ENCODE measurements around the gene TUBA8. TPM values are rescaled to one million over a fixed set of nuclear protein-coding genes. Genes with fewer than 3 reads are reported as not detected.
"Not testable (repeated sequence)": the region's sequence is repeated elsewhere in the genome, so short reads cannot be mapped to it uniquely, and the experiment has no call there.

Gene TUBA8
- total RNA-seq, 2 donors from 2014 or later, result 1.1 to 1.6 TPM

DNA sequence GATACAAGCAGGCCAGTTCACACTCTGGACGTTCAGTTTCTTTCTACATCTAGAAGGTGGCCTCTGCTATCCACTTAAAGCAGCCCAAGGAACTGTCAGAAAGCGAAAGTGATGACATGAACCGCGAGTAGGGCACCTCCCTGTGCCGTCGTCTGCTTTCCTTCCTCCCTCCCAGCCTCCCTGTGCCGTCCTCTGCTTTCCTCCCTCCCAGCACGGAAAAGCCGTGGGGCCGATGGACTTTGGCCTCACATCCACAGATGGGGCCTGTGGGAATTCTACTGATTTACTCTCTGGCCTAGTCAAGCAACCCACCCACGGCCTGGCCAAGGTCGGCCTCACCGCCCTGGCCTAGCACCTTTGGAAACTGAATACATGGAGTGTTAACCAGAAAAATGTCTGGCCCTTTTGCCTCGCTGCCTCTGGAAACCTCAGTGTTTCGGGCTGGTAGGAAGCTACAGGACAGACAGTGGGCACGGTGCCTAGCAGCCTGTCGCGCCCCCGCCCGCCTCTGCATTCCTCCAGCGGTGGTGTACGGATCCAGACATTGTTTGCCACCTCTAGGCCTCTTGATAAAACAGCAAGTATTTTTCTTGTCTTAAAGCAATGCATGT, 18.6 kb upstream of the TUBA8 start:
- H3K27ac Mint-ChIP-seq, result peak overlapping the region; percentile 22 to 33
- peak; percentile 22 to 27 for ATAC-seq

DNA sequence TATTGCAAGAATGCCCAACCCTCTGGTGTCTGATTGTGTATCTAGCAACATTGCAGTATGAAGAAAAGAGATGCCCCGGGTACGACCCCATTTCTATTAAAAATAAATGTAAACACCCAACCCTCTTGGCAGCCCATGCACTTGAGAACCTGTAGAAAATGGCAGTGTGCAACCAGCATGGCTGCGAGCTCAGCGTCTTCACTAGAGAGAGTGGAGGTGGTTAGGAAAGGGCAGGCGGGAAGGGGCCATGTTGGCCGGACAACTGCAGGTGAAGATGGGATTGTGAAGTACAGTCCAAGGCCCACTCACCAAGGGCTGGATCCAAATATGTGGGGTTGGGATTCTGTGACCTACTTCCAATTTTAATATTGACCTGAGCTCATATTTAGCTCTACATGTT, 16.9 kb upstream of the TUBA8 start:
- Mint-ChIP-seq H3K36me3 (peaks cover 9 to 44% of the 10 kb centered on the region in 2 donors), H3K9me3 (peaks cover 0 to 5% of the 10 kb centered on the region in 2 donors), H3K27ac (peak overlapping the region in 1 of 2 donors; percentile 36)
- no peak for DNase-seq (ENCODE audit: low spot score in 2 of 2)
- ATAC-seq, result no peak

More for the DNA sequence above, 18.6 kb upstream of the TUBA8 start:
- DNase-seq (ENCODE audit: low spot score in 2 of 2), result no peak
- Mint-ChIP-seq H3K9me3 (peaks cover 0 to 5% of the 10 kb centered on the region in 2 donors), H3K36me3 (peaks cover 16 to 51% of the 10 kb centered on the region in 2 donors)

DNA sequence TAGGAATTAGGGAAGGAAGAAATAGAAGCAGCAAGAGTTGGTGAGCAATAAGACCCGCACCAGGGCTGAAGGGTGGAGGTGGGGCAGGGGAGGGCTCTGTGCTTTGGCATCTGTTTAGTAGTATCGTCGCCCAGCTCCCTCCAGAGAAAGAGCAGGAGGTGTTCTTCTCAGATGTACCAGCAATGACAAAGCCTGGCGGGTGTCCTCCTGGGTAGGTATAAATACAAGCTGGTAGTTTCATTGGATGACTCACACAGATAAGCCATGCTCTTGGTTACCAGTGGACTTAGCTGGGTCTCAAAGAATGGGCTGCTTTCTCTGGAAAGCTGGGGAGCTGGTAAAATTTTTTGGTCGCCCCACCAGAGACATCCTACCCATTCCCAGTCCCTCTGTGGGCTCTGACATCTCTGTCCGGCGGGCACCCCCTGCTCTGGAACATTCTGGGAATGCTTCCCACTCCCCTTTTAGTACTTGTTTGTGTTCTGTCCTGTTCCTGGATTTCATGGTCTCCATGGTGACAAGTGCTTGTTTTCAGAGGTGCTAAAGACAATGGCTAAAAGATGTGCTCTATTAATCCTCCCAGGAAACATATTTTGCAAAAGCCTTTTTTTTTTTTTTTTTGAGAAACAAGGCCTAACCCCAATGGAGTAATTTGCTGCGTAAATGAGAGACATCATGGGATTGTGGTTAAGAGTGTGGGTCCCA, 15.4 kb upstream of the TUBA8 start:
- H3K27ac Mint-ChIP-seq, result peak overlapping the region; percentile 5 to 31
- peaks cover 0 to 5% of the 10 kb centered on the region in 2 donors for H3K9me3 Mint-ChIP-seq
- DNase-seq (ENCODE audit: low spot score in 2 of 2), result no peak
- H3K36me3 Mint-ChIP-seq, result peaks cover 12 to 50% of the 10 kb centered on the region in 2 donors
- peak; percentile 43 to 57 for ATAC-seq

DNA sequence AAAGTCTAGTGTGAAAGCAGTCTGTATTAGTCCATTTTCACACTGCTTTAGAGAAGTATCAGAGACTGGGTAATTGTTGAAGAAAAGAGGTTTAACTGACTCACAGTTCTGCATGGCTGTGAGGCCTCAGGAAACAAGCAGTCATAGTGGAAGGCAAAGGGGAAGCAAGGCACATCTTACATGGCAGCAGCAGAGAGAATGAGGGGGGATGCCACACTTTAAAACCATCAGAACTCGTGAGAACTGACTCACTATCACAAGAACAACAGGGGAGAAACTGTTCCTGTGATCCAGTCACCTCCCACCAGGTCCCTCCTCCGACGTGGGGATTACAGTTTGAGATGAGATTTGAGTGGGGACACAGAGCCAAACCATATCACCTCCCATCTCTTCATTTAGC, 13.8 kb upstream of the TUBA8 start:
- ATAC-seq (peak; percentile 88 to 89), DNase-seq (ENCODE audit: low spot score in 2 of 2) (no peak)
- H3K9me3 Mint-ChIP-seq, result peaks cover 0 to 5% of the 10 kb centered on the region in 2 donors
- peak overlapping the region; percentile 31 to 47 for H3K27ac Mint-ChIP-seq
- peaks cover 19 to 57% of the 10 kb centered on the region in 2 donors for H3K36me3 Mint-ChIP-seq

DNA sequence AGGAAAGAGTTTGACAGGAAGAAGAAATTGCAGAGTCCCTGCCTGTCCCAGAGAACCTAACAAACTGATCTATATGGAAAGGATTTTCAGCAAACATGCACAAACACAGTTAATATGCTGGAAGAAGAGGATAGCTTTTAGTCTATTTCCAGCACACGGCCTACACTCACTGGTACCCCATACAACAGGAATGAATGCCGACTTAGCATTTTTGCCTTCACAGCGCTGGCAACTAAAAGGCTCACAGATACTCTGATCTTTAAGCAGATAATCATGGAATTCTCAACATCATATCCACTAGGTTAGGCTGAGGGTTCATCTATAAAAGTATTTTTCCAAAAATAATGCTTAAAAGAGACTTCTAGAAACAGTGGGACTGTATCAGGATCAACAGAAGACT, 9.8 kb upstream of the TUBA8 start:
- no peak for DNase-seq (ENCODE audit: low spot score in 2 of 2)
- H3K9me3 Mint-ChIP-seq, result peaks cover 3 to 16% of the 10 kb centered on the region in 2 donors
- ATAC-seq, result no peak
- H3K36me3 Mint-ChIP-seq, result peaks cover 38 to 68% of the 10 kb centered on the region in 2 donors
- H3K27ac Mint-ChIP-seq, result no peak overlapping the region

DNA sequence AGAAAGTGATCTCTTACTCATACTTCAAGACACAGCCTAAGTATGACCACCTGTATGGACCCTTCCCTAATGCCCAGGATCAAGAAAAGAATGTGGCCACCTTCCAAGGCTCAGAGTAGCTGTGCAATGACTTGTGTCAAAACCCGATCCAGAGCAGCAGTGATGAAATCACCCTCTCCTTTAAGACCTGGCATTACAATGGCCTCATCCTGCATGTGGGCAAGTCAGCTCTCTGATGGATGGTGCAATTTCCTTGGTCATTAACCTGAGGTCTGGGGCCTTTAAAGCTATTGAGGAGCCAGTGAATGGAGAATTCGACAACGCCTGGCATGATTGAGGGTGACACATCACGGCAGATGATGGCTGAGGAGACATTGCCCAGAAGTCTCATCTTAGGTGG, 9.1 kb upstream of the TUBA8 start:
- peaks cover 3 to 19% of the 10 kb centered on the region in 2 donors for H3K9me3 Mint-ChIP-seq
- peaks cover 36 to 66% of the 10 kb centered on the region in 2 donors for H3K36me3 Mint-ChIP-seq
- DNase-seq (ENCODE audit: low spot score in 2 of 2), result no peak
- no peak for ATAC-seq
- peak overlapping the region in 1 of 2 donors; percentile 21 for H3K27ac Mint-ChIP-seq

DNA sequence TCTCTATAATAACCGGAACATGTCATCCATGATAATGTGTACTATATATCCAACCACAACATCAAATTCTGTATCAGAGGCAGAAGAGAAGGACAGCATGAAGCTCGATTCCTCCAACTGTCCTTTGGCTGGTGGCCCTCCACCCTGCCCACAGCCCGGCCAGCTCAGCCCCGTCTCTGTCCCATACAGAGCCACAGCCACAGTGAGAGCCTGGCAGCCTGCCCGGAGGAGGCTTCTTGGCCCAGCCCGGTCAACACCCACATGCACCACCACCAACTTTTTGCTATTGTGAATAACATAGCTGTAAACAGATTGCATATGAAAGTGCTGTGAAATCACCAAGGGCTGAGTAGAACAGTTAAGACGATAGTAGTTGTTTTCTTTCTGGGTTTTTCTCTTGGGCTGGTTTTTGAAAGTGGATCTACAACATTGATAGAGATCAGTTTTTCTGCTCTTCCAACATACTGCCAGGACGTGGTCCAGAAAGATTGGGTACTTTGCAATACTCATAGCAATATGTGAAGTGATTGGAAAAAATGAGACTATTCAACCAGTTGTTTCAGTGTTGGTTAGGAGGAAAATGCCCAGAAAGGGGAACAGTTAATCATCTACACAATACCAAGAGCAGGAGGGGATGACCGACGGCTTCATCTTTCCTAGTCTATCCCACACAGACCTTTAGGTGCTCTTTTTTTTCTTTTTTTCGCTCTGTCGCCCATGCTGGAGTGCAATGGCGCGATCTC, 6.9 kb upstream of the TUBA8 start:
- peaks cover 40 to 78% of the 10 kb centered on the region in 2 donors for H3K36me3 Mint-ChIP-seq
- ATAC-seq (peak; percentile 82 to 87), DNase-seq (ENCODE audit: low spot score in 2 of 2) (no peak)
- H3K9me3 Mint-ChIP-seq, result peaks cover 3 to 19% of the 10 kb centered on the region in 2 donors
- H3K27ac Mint-ChIP-seq, result peak overlapping the region; percentile 53 to 83

DNA sequence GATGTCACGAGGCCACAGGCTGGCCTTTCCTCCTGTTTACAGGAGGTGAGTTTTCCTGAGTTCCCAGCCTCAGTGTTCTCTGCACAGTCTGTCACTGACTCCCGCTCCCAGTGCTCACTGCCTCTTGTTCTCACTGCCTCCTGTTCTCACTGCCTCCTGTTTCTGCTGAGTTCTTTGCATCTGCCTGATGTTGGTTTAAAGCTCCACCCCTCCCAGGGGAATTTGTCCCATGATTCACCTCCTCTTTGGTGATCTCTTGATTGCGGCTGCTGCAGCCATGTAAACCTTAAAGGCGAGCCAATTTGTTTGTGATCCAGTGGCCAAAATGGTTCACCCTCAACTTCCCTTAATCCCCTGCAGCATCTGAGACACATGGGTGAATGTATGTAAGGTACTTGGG, 6.0 kb upstream of the TUBA8 start:
- ATAC-seq (no peak), DNase-seq (ENCODE audit: low spot score in 2 of 2) (no peak)
- peaks cover 3 to 19% of the 10 kb centered on the region in 2 donors for H3K9me3 Mint-ChIP-seq
- H3K36me3 Mint-ChIP-seq, result peaks cover 39 to 79% of the 10 kb centered on the region in 2 donors
- H3K27ac Mint-ChIP-seq, result peak overlapping the region; percentile 53 to 83

DNA sequence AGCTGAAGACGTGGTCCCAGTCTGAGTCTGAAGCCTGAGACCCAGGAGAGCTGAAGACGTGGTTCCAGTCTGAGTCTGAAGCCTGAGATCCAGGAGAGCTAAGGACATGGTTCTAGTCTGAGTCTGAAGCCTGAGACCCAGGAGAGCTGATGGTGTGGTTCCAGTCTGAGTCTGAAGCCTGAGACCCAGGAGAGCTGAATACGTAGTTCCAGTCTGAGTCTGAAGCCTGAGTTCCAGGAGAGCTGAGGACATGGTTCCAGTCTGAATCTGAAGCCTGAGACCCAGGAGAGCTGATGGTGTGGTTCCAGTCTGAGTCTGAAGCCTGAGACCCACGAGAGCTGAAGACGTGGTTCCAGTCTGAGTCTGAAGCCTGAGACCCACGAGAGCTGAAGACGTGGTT, 4.6 kb upstream of the TUBA8 start:
- peak overlapping the region; percentile 81 to 87 for H3K27ac Mint-ChIP-seq
- ATAC-seq; DNase-seq (ENCODE audit: low spot score in 2 of 2): not testable (repeated sequence)
- peaks cover 3 to 19% of the 10 kb centered on the region in 2 donors for H3K9me3 Mint-ChIP-seq
- peaks cover 41 to 74% of the 10 kb centered on the region in 2 donors for H3K36me3 Mint-ChIP-seq

DNA sequence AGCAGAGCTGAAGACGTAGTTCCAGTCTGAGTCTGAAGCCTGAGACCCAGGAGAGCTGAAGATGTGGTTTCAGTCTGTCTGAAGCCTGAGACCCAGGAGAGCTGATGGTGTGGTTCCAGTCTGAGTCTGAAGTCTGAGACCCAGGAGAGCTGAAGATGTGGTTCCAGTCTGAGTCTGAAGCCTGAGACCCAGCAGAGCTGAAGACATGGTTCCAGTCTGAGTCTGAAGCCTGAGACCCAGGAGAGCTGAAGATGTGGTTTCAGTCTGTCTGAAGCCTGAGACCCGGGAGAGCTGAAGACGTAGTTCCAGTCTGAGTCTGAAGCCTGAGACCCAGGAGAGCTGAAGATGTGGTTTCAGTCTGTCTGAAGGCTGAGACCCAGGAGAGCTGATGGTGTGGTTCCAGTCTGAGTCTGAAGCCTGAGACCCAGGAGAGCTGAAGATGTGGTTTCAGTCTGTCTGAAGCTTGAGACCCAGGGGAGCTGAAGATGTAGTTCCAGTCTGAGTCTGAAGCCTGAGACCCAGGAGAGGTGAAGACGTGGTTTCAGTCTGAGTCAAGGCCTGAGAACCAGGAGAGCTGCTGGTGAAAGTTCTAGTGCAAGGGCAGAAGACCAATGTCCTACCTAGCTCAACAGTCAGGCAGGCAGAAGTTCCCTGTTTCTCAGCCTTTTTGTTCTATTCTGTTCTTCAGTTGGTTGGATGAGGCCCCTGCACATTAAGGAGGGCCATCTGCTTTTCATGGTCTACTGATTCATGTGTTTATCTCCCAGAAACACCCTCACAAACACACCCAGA, 3.9 kb upstream of the TUBA8 start:
- ATAC-seq (peak; percentile 46 to 59), DNase-seq (ENCODE audit: low spot score in 2 of 2) (peak; percentile 35 to 74)
- Mint-ChIP-seq H3K27ac (peak overlapping the region in 1 of 2 donors; percentile 87), H3K9me3 (peaks cover 3 to 19% of the 10 kb centered on the region in 2 donors), H3K36me3 (peaks cover 35 to 66% of the 10 kb centered on the region in 2 donors)

DNA sequence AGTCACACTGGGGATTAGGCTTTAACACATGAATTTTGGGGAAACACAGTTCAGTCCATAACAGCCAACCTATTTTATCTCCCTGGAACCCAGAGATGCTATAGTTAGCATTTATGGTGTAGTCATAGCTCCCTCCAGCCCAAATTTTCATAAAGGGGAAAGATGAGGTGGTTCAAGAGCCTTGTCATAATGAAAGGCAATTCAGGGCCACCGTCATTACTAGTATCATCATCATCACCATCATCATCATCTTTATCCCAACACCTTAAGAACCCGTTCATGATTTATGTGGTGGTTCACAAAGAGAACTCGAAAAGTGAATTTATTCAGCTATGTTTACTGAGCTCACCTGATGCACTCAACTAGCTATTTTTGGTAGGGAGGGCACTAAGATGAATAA, 2.4 kb upstream of the TUBA8 start:
- DNase-seq (ENCODE audit: low spot score in 2 of 2), result no peak
- Mint-ChIP-seq H3K27ac (peak overlapping the region in 1 of 2 donors; percentile 80), H3K36me3 (peaks cover 30 to 56% of the 10 kb centered on the region in 2 donors), H3K9me3 (peaks cover 3 to 19% of the 10 kb centered on the region in 2 donors)
- peak; percentile 12 to 37 for ATAC-seq

DNA sequence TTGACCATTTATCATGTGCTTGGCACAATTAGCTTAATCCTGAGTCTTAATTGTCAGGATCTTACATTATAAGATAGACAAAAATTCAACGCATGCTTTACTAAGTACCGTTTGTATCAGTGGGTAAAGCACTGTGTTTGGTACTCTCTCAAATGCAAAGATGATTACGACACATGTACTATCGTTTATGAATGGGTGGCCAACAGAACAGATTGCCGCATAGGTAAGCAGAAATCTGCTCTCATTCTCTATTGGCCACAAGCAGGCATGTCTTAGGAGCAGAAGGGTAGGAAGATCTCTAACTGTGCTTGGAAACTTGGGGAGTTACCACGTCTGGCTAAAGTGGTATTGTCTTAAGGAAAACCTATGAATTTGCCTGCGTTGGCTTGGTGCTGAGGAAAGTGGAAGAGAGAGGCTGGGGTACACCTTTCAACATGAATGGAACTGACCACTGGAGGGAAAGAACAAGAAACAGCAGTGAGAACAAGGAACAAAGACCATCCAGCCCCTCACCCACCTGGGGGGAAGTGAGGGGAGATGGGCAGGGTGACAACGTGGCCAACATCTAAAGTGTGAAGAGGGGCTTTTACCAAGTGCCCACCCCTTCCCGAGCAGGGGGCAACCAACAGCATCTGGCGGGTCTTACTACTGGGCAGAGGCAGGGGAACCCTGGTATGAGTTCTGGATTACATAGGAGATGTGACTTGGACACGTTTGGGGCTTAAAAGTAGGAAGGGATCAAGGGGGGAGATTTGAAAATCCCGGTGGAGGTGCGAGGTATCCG, 1.0 kb upstream of the TUBA8 start:
- Mint-ChIP-seq H3K27ac (no peak overlapping the region), H3K36me3 (peaks cover 23 to 43% of the 10 kb centered on the region in 2 donors), H3K9me3 (peaks cover 2 to 17% of the 10 kb centered on the region in 2 donors)
- DNase-seq (ENCODE audit: low spot score in 2 of 2), result no peak
- no peak for ATAC-seq

DNA sequence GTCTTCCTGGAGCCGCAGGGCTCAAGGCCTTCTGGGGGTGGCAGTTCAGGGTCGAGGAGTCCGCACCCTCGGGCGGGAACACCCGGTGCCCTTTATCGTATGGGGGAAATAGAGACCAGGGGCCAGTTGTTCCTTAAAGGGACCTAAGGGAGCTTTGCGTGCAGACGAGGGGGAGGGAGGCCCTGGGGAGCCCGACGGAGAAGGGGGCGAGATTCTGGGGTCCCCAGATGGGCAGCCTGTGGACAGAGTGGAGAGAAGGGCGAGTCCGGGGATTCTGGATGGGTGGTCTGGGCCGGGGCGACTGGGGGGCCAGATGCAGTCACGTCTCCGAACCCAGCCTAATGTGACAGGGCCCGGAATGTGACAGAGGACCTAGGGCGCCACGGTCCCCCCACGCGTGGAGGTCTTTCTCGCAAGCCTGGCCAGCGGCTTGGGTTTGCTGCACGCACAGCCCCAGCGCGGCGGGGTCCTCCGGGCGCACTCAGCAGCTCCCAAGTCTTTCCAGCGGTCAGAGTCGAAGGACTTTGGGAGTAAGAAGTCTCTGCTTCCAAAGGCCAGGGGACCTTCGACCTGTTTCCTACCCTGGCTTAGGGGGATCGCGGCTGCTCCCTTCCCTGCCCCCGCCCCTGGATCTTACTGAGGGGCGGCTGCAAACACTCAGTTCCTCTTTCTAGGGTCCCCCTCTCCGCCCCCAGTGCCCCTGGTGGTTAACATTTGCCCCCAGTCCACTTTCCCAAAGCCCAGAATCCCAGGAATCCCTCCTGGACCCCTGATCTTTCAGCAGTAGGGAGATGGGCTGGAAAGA, 547 bp downstream of the TUBA8 start:
- ATAC-seq (no peak), DNase-seq (ENCODE audit: low spot score in 2 of 2) (no peak)
- Mint-ChIP-seq H3K36me3 (peaks cover 9 to 28% of the 10 kb centered on the region in 2 donors), H3K27ac (peak overlapping the region in 1 of 2 donors; percentile 55), H3K9me3 (peaks cover 0 to 4% of the 10 kb centered on the region in 2 donors)

DNA sequence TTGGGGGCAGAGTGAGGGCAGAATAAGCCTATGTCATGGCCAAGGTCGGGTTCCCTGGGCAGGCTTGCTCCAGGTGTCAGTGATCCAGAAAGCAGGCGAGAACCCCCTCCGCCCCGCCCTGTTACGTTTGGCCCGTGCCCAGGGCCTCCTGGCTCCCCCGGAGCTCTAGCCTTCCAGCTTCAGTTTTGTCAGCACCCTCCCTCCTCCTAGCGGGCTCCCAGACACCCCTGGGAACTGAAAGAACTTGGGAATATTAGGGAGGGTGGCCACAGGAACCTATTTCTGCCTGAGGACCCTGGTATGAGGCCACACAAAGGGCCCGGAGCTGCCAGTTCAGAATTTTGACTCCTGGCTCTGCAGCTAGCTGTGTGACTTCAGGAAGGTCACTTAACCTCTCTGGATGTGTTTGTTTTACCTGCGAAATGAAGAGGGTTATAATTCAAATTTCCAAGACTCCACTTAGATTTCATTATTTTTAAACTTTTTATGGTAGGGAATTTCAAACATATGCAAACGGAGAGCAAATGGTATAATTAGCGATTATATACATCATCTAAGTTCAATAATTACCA, 1.2 kb downstream of the TUBA8 start:
- ATAC-seq (no peak), DNase-seq (ENCODE audit: low spot score in 2 of 2) (no peak)
- Mint-ChIP-seq H3K36me3 (peaks cover 9 to 22% of the 10 kb centered on the region in 2 donors), H3K27ac (no peak overlapping the region), H3K9me3 (peaks cover 0 to 4% of the 10 kb centered on the region in 2 donors)
